Stimulated activated CD4-positive, alpha-beta T cell treated with anti-CD3 and anti-CD28 coated beads, Interleukin-1b, Interleukin-23, amount 100 ng/mL, for 1 hour (primary cell): ENCODE measurements around the gene SYK.

ENCODE experiments used
- DNase-seq, 2 donors: peaks; one replicate each; pipeline ENCODE4 v3.0.0-alpha.2; 2020; ENCODE audit warnings: low read depth in 2 of 2

The SYK gene

GRCh38 chr9:90822866-90823265, 21.2 kb downstream of the SYK start:
- no peak for DNase-seq

- no peak for DNase-seq
These were observed 24.0 kb downstream of the SYK start for GRCh38 chr9:90825586-90825985.

GRCh38 chr9:90826326-90827020, 24.9 kb downstream of the SYK start:
- no peak for DNase-seq

- no peak for DNase-seq
These were observed 25.7 kb downstream of the SYK start for GRCh38 chr9:90827181-90827871.

GRCh38 chr9:90830051-90830450, 28.4 kb downstream of the SYK start:
- DNase-seq: no peak

GRCh38 chr9:90830977-90831376, 29.4 kb downstream of the SYK start:
- DNase-seq: no peak

- no peak for DNase-seq
These were observed 30.6 kb downstream of the SYK start for GRCh38 chr9:90832261-90832660.

- DNase-seq: no peak
These were observed 33.4 kb downstream of the SYK start for GRCh38 chr9:90834828-90835595.

- no peak for DNase-seq
These were observed 34.9 kb downstream of the SYK start for GRCh38 chr9:90836411-90837080.

- no peak for DNase-seq
These were observed 36.5 kb downstream of the SYK start for GRCh38 chr9:90838098-90838497.

- DNase-seq: no peak
These were observed 37.0 kb downstream of the SYK start for GRCh38 chr9:90838581-90839154.

GRCh38 chr9:90839183-90839728, 37.6 kb downstream of the SYK start:
- DNase-seq: no peak

- no peak for DNase-seq
These were observed 39.1 kb downstream of the SYK start for GRCh38 chr9:90840696-90841095.

- no peak for DNase-seq
These were observed 39.6 kb downstream of the SYK start for GRCh38 chr9:90841213-90841612.

GRCh38 chr9:90841615-90842014, 40.0 kb downstream of the SYK start:
- DNase-seq: no peak

GRCh38 chr9:90842176-90842777, 40.7 kb downstream of the SYK start:
- no peak for DNase-seq

GRCh38 chr9:90842996-90843395, 41.4 kb downstream of the SYK start:
- DNase-seq: no peak

- no peak for DNase-seq
These were observed 41.9 kb downstream of the SYK start for GRCh38 chr9:90843525-90843924.

GRCh38 chr9:90844326-90844725, 42.7 kb downstream of the SYK start:
- DNase-seq: no peak

GRCh38 chr9:90846770-90847419, 45.3 kb downstream of the SYK start:
- DNase-seq: no peak

GRCh38 chr9:90847971-90848370, 46.4 kb downstream of the SYK start:
- DNase-seq: no peak
